Cardiac fibroblast (primary cell): ENCODE results near the gene FAM83G.

Experiments
- DNase-seq, 2 donors: peaks; one replicate each; pipeline versions ENCODE4 v3.0.0 to v3.0.0-alpha.2; 2010; ENCODE audit warnings: low read depth in 2 of 2
- H3K4me3 ChIP-seq, 2 donors: replicated peaks in 1 of 2; 1 replicate in 1 of 2; 2 replicates in 1 of 2; pipeline ENCODE4 v1.5.1; 2011; ENCODE audit warnings: low read depth in 2 of 2, low read length in 2 of 2, mild to moderate bottlenecking in 2 of 2, moderate library complexity in 1 of 2
- CTCF ChIP-seq: IDR thresholded peaks from one replicate; pipeline ENCODE4 v1.5.1; 2011; ENCODE audit warnings: low read depth, mild to moderate bottlenecking, low read length, inconsistent platforms

FAM83G gene

DNA sequence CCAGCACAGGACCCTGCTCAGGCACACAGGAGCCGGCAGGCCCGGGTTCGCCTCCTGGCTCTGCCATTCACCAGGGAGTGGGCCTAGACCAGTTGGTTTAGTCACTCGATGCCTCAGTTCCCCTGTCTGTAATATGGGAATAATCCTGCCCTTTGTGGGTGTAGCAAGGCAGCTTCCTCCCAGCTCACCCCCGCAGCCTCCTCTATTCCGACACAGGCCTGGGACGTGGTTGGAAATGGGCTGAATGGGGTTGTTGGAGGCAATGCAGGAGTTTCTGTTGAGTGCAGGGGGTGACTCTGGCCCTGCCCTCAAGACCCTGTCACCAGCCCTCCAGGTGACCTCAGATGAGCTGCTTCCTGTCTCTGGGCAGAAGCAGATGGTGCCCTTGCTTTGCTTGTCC is 32.8 kb downstream of the FAM83G start:
- no peak overlapping the region for H3K4me3 ChIP-seq
- DNase-seq, result no peak
- TF ChIP-seq CTCF, result no peak

GRCh38 chr17:18970582-18971480 is 33.7 kb downstream of the FAM83G start:
- no peak for TF ChIP-seq CTCF
- no peak overlapping the region for H3K4me3 ChIP-seq
- no peak for DNase-seq

DNA sequence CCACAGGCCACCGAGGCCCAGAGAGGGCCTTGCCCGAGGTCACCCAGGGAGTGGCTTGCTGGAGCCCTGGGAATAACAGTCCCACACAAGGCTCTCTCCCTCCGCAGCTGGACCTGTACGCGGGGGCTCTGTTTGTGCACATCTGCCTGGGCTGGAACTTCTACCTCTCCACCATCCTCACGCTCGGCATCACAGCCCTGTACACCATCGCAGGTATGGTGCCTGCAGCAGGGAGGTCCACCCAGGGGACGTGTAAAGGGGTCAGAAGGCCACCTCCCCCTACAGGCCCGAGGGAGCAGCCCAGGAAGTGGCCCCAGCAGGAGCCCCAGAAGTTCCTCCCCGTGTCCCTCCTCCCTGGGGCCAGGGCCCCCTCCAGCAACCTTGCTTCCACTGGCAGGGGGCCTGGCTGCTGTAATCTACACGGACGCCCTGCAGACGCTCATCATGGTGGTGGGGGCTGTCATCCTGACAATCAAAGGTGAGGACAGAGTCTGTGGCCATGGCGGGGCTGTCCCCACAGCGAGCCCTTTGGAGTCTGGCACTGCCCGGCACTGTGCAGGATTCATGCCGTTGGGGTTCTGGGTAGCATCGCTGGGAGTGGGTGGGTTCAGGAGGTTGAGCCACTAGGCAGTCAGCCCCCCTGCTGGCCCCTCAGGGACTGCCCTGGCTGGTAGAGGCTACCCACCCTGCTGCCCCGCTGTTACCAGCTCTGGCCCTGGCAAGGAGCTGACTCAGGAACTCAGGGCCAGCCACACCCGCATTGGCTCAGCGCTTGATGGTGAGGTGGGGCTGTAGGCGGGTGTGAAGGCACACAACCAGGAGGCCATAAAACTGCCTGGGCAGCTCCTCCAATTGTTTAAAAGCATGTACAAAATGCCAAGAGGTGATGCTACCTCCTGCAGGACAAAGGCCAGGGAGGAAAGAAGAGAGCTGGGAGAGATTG is 35.3 kb downstream of the FAM83G start:
- no peak for TF ChIP-seq CTCF
- peak in 1 of 2 donors; percentile 26 for DNase-seq

DNA sequence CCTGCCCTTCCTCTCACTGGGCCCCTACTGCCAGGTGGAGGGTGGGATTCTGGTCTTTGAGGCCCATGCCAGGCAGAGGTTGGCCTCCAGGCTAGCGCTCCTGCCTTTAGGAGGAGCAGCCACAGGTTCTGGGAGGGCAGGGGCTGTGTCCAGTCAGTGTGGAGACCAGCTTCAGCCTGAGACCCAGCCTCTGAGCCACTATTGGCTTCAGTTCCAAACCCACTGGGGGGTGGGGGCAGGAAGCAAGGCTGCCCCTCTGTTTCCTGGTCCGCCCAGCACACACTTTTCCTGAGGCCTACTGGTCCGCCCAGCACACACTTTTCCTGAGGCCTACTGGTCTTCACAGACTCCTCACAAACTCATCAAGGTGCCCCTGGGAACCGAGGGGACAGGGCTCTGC is 36.2 kb downstream of the FAM83G start:
- no peak overlapping the region for H3K4me3 ChIP-seq
- DNase-seq, result no peak
- no peak for TF ChIP-seq CTCF

More for the DNA sequence above, 35.3 kb downstream of the FAM83G start:
- no peak overlapping the region for H3K4me3 ChIP-seq

DNA sequence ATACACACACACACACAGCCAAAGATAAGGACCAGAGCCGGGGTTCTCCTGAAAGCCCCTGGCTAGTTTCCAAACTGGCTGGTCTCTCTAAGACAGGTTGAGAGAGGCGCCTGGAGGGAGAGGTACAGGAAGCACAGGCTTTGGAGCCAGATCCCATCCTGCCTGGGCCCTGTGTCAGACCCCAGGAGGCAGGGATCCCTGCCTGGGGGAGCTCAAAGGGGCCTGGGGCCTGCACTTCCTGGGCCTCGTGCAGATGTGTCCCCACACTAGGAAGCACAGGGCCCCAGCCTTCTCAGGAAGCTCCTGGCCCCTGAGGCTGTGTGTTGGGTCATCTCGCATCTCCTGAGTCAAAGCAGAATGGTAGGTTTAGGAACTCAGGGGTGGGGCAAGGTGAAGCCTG is 36.6 kb downstream of the FAM83G start:
- H3K4me3 ChIP-seq, result no peak overlapping the region
- TF ChIP-seq CTCF, result no peak
- no peak for DNase-seq

DNA sequence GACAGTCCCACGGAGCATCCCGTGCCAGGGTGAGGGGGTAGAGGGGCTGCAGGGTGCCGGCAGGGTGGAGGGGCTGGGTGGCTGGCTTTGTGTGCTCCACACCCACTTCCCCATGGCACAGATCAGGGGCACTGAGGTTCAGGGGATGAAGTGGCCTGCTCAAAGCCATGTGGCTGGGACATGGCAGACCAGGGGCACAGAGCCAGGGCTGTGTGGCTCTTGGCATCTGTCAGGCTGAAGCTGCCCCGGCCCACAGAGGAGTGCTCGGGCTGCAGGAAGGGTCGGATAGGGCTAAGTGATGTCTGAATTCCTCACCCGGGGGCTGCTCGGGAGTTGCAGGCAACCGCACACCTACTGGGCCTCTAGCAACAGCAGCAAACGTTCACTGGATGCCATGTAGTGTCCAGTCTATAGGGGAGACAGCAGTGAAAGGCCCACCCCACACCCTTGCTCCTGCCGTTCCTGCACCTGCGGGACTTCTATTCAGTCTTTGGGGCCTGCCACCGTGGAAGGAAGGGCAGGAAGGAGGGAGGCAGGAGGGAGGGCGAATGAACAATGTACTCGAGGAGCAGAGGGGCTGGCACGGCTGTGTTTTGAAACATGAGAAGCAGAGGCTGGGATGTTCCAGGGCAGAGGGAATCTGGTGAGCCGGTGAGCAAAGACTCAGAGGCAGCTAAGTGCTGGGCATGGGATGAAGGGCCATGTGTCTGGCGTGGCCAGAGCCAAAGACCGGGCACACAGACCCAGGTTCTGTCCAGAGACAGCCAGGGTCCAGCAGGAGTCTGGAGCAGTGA is 37.5 kb downstream of the FAM83G start:
- no peak overlapping the region for H3K4me3 ChIP-seq
- peak in 1 of 2 donors; percentile 42 for DNase-seq
- TF ChIP-seq CTCF, result no peak
